ENCODE measurements around the gene TROAP. TPM values are rescaled to one million over a fixed set of nuclear protein-coding genes. Genes with fewer than 3 reads are reported as not detected.

Gene TROAP
- total and polyA plus RNA-seq, 9 of the 15 experiments (the other 6 are each of a cell fraction or from before 2014, with no cell fraction given) = 46.4 to 171 (median 59.8) TPM

- no peak for FAIRE-seq
- Histone ChIP-seq H3K27ac (ENCODE audit: extremely low read depth, low read depth, low read length) (no peak overlapping the region), H4K20me1 (replicated peaks; ENCODE audit: control insufficient read depth, insufficient read depth, low read length) (no peaks in the 10 kb centered on the region), H3K9ac (ENCODE audit: insufficient read depth in 1 of 2, low read depth in 2 of 2, low read length in 2 of 2) (peak overlapping the region; percentile 16 to 89; a peak in 3 of 4 replicates), H3K9me1 (ENCODE audit: control insufficient read depth, insufficient read depth, low read length) (peaks cover 10% of the 10 kb centered on the region), H3K9me3 (replicated peaks; ENCODE audit: control insufficient read depth, insufficient read depth, low read depth, low read length) (no peaks in the 10 kb centered on the region), H3K79me2 (ENCODE audit: control insufficient read depth, insufficient read depth, low read length) (no peaks in the 10 kb centered on the region), H3K4me2 (ENCODE audit: insufficient read depth, low read length) (peak overlapping the region; percentile 85), H3K4me3 (peak overlapping the region; percentile 43), H3K4me1 (replicated peaks in 1 of 2; ENCODE audit: control insufficient read depth in 2 of 2, insufficient read depth in 2 of 2, low read length in 2 of 2) (peaks cover 11 to 56% of the 10 kb centered on the region in 2 experiments; a peak in 4 of 5 replicates), H2AFZ (ENCODE audit: low read depth, low read length) (peak overlapping the region; percentile 92), H3K36me3 (ENCODE audit: control insufficient read depth, insufficient read depth, low read length) (no peaks in the 10 kb centered on the region), H3K27me3 (ENCODE audit: control insufficient read depth in 2 of 2, insufficient read depth in 2 of 2, low read length in 2 of 2) (no peaks in the 10 kb centered on the region)
- ATAC-seq = peak; percentile 89
- ChIA-PET POLR2A (interaction anchor here (0.6 to 2.9 kb wide), 12 partner anchors 8 to 198 kb away, joined by 3 to 10 read pairs (median 4); partner anchors contain the start of genes DNAJC22 and TROAP), CTCF (ENCODE audit: low intra/inter-chr PET ratio) (no interaction called here)
- in situ Hi-C loops (cut with MboI) (no loop called here), intact Hi-C loops (cut with micrococcal nuclease) (no loop called here)
- BruUV-seq (replicated peaks) = TSS peak; percentile 59
- peak; percentile 79 to 94 (median 90) for DNase-seq (ENCODE audit: extremely low read depth in 1 of 4, low spot score in 3 of 4)
- WGBS (ENCODE audit: insufficient coverage, low coverage, missing lambda C conversion rate) = 38% methylated on average over 42 of the region's 54 CpGs
- TF ChIP-seq, protein P1, sequence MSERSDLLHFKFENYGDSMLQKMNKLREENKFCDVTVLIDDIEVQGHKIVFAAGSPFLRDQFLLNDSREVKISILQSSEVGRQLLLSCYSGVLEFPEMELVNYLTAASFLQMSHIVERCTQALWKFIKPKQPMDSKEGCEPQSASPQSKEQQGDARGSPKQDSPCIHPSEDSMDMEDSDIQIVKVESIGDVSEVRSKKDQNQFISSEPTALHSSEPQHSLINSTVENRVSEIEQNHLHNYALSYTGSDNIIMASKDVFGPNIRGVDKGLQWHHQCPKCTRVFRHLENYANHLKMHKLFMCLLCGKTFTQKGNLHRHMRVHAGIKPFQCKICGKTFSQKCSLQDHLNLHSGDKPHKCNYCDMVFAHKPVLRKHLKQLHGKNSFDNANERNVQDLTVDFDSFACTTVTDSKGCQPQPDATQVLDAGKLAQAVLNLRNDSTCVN (CRISPR knock-in tag; IDR thresholded peaks at IDR 0.05) = no peak
- no peak for TF ChIP-seq ZNF507 (tag; conservative IDR thresholded peaks at IDR 0.05)
- TF ChIP-seq HDAC1 (IDR thresholded peaks at IDR 0.05) = no peak
- no peak for TF ChIP-seq MYNN (IDR thresholded peaks at IDR 0.05)
- TF ChIP-seq MYNN (CRISPR knock-in tag; IDR thresholded peaks at IDR 0.05) = no peak
- TF ChIP-seq HES1 (IDR thresholded peaks at IDR 0.05; ENCODE audit: low read depth) = no peak
- TF ChIP-seq, protein P2, sequence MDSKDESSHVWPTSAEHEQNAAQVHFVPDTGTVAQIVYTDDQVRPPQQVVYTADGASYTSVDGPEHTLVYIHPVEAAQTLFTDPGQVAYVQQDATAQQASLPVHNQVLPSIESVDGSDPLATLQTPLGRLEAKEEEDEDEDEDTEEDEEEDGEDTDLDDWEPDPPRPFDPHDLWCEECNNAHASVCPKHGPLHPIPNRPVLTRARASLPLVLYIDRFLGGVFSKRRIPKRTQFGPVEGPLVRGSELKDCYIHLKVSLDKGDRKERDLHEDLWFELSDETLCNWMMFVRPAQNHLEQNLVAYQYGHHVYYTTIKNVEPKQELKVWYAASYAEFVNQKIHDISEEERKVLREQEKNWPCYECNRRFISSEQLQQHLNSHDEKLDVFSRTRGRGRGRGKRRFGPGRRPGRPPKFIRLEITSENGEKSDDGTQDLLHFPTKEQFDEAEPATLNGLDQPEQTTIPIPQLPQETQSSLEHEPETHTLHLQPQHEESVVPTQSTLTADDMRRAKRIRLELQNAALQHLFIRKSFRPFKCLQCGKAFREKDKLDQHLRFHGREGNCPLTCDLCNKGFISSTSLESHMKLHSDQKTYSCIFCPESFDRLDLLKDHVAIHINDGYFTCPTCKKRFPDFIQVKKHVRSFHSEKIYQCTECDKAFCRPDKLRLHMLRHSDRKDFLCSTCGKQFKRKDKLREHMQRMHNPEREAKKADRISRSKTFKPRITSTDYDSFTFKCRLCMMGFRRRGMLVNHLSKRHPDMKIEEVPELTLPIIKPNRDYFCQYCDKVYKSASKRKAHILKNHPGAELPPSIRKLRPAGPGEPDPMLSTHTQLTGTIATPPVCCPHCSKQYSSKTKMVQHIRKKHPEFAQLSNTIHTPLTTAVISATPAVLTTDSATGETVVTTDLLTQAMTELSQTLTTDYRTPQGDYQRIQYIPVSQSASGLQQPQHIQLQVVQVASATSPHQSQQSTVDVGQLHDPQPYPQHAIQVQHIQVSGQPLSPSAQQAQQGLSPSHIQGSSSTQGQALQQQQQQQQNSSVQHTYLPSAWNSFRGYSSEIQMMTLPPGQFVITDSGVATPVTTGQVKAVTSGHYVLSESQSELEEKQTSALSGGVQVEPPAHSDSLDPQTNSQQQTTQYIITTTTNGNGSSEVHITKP (IDR thresholded peaks at IDR 0.05; ENCODE audit: partially characterized antibody) = no peak
- no peak for TF ChIP-seq KAT8 (IDR thresholded peaks at IDR 0.05; ENCODE audit: low read depth)
- TF ChIP-seq DNMT1 (IDR thresholded peaks at IDR 0.05) = no peak
- TF ChIP-seq CBX1 (IDR thresholded peaks at IDR 0.05; ENCODE audit: low read depth) = no peak
- peak; percentile 48; the same call in 1 of the 2 replicates for TF ChIP-seq RB1 (IDR thresholded peaks at IDR 0.05; ENCODE audit: low read depth)
- no peak for TF ChIP-seq ZNF780A (CRISPR knock-in tag; IDR thresholded peaks at IDR 0.05)
- no peak for TF ChIP-seq ZNF512 (tag; IDR thresholded peaks at IDR 0.05)
- peak in 1 of 2 experiments; percentile 49; a peak in 2 of 4 replicates for TF ChIP-seq RAD21 (CRISPR knock-in tag; conservative IDR thresholded peaks at IDR 0.05 in 1 of 2, IDR thresholded peaks at IDR 0.05 in 1 of 2)
- 0 out of 2 replicates have a peak, but pooled peaks have one; percentile 12 for TF ChIP-seq CREM (IDR thresholded peaks at IDR 0.05; ENCODE audit: low read depth)
Observed at GRCh38 chr12:49296034-49296835, 26.8 kb upstream of the TROAP start.

Data from K562 (cell line).